HG03342 (cell line): ENCODE results near the gene ARHGAP1.

Source experiments
- ATAC-seq: cut with Tn5 transposase; IDR thresholded peaks from one replicate; pipeline ENCODE4 v1.9.1; 2021; ENCODE audit warnings: mild to moderate bottlenecking, moderate library complexity; ENCODE audit not compliant: unreplicated experiment

ARHGAP1 gene

DNA sequence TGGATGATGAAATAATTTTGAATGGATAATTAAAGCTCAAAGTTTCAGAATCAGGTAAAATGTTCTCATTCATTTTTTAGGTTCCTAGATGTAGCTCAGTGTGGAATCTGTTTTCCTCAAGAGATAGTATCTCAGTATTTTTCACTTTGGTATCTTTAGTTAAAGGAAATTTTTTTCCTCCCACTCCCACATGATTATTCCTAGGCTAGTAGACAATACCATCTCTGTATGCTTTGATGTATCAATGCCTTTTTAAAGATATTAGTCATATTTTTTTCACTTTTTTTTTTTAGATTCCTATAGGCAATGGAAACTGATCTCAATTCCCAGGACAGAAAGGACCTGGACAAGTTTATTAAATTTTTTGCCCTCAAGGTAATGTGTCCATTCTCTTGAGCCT is 56.4 kb downstream of the ARHGAP1 start:
- ATAC-seq = no peak

DNA sequence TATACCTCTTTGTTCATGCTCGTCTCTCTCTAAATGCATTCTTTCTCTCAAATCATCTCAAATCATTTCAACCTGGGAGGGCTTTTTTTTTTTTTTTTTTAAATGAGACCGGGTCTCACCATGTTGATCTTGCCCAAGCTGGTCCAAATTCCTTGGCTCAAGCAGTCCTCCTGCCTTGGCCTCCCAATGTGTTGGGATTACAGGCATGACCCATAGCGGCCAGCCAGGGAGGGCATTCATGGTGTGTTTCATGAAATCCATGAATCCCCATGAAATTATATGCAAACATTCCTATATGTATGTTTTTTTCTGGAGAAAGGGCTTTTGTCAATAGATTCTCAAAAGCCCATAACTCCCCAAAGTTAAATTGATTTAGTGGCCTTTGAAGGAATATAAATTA is 56.9 kb downstream of the ARHGAP1 start:
- ATAC-seq = no peak

GRCh38 chr11:46642627-46643335 is 57.6 kb downstream of the ARHGAP1 start:
- ATAC-seq = no peak

DNA sequence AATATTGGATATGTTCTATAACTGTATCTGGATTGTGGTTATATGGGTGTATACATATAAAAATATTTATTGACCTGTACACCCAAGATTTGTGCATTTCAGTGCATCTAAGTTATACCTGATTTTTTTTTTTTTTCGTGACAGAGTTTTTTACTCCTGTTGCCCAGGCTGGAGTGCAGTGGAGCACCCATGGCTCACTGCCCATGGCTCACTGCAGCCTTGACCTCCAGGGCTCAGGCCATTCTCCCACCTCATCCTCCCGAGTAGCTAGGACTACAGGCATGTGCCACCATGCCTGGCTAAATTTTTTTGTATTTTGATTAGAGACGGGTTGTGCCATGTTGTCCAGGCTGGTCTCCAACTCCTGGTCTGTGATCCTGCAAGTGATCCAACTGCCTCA is 58.8 kb downstream of the ARHGAP1 start:
- ATAC-seq = no peak

- no peak for ATAC-seq
These were observed 60.2 kb downstream of the ARHGAP1 start for GRCh38 chr11:46640036-46640788.

- no peak for ATAC-seq
These were observed 61.1 kb downstream of the ARHGAP1 start for GRCh38 chr11:46639197-46639839.

- no peak for ATAC-seq
These were observed 62.9 kb downstream of the ARHGAP1 start for GRCh38 chr11:46637546-46637945.

- ATAC-seq = no peak
These were observed 64.8 kb downstream of the ARHGAP1 start for GRCh38 chr11:46635557-46636139.

- ATAC-seq = no peak
These were observed 66.9 kb downstream of the ARHGAP1 start for GRCh38 chr11:46633291-46634217.

- ATAC-seq = no peak
These were observed 67.9 kb downstream of the ARHGAP1 start for GRCh38 chr11:46632502-46632901.

DNA sequence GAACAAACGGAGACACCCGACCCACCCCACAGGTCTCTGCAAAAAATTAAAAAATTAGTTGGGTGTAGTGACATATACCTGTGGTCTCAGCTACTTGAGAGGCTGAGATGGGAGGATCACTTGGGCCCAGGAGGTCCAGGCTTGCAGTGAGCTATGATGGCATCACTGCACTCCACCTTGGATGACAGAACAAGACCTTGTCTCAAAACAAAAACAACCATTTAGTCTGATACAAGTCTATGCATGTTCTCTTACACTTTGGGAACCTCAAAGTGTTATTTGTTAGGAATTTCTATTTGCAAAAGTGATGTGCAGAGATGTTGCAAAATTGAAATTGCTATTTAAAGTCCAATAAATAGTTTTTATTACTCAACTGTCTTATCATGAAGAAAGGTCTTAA is 68.7 kb downstream of the ARHGAP1 start:
- ATAC-seq = no peak

- no peak for ATAC-seq
These were observed 70.2 kb downstream of the ARHGAP1 start for GRCh38 chr11:46630237-46630636.

- no peak for ATAC-seq
These were observed 71.5 kb downstream of the ARHGAP1 start for GRCh38 chr11:46628961-46629360.
